Common myeloid progenitor, CD34-positive (primary cell): ENCODE data around the gene GRIK4.

ENCODE experiments used
- CTCF ChIA-PET: fragments of 350-600 bp; sonication (Branson Sonifier 250); formaldehyde crosslinking; loops from one replicate; lab custom pipeline; 2021; ENCODE audit warnings: antibody characterized with exemption; lab: Charles Lee
- POLR2A ChIA-PET: fragments of 350-600 bp; sonication (Branson Sonifier 250); formaldehyde crosslinking; loops from one replicate; lab custom pipeline; 2021; ENCODE audit warnings: antibody characterized with exemption; lab: Charles Lee
- DNase-seq, 3 donors: peaks; one replicate each; pipeline versions ENCODE4 v3.0.0 to v3.0.0-alpha.2; 2013
- H3K27ac ChIP-seq, 2 experiments: 1 replicate in 1 of 2; 2 replicates in 1 of 2; pipeline ENCODE4 v1.7.0; 2013; ENCODE audit warnings: inconsistent platforms in 2 of 2, low read length in 2 of 2, mild to moderate bottlenecking in 2 of 2, low read depth in 1 of 2, moderate library complexity in 1 of 2; ENCODE audit not compliant: severe bottlenecking in 2 of 2, insufficient read depth in 1 of 2, poor library complexity in 1 of 2
- H3K27me3 ChIP-seq, 5 experiments: replicated peaks in 2 of 5; 1 replicate in 3 of 5; 2 replicates in 2 of 5; pipeline versions ENCODE4 v1.6.1 to v1.7.0; 2013; ENCODE audit warnings: low read length in 4 of 5, mild to moderate bottlenecking in 2 of 5, moderate library complexity in 2 of 5, inconsistent platforms in 1 of 5; ENCODE audit not compliant: insufficient read depth in 5 of 5, control insufficient read depth in 4 of 5
- H3K36me3 ChIP-seq, 4 experiments: 1 replicate in 2 of 4; 2 replicates in 2 of 4; pipeline versions ENCODE4 v1.6.1 to v1.7.0; 2013; ENCODE audit warnings: low read length in 3 of 4, control low read depth in 1 of 4, mild to moderate bottlenecking in 1 of 4; ENCODE audit not compliant: control insufficient read depth in 4 of 4, insufficient read depth in 4 of 4
- H3K4me1 ChIP-seq, 4 experiments: 1 replicate in 3 of 4; 2 replicates in 1 of 4; pipeline versions ENCODE4 v1.6.1 to v1.7.1; 2013; ENCODE audit warnings: low read length in 3 of 4, mild to moderate bottlenecking in 3 of 4, control low read depth in 1 of 4, inconsistent platforms in 1 of 4, moderate library complexity in 1 of 4; ENCODE audit not compliant: control insufficient read depth in 4 of 4, insufficient read depth in 4 of 4; ENCODE audit errors: control extremely low read depth in 1 of 4
- H3K4me3 ChIP-seq, 7 experiments: 1 replicate in 4 of 7; 2 replicates in 3 of 7; pipeline versions ENCODE4 v1.5.1 to v1.7.0; 2013; ENCODE audit warnings: mild to moderate bottlenecking in 7 of 7, low read length in 6 of 7, moderate library complexity in 6 of 7, inconsistent platforms in 2 of 7, low read depth in 2 of 7, control low read depth in 1 of 7; ENCODE audit not compliant: insufficient read depth in 4 of 7, control insufficient read depth in 1 of 7; ENCODE audit errors: extremely low read depth in 1 of 7
- H3K9me3 ChIP-seq, 5 experiments: 1 replicate in 4 of 5; 2 replicates in 1 of 5; pipeline versions ENCODE4 v1.6.1 to v1.7.1; 2013; ENCODE audit warnings: low read length in 4 of 5, mild to moderate bottlenecking in 2 of 5, inconsistent platforms in 1 of 5, low read depth in 1 of 5, moderate library complexity in 1 of 5; ENCODE audit not compliant: control insufficient read depth in 4 of 5, insufficient read depth in 2 of 5; ENCODE audit errors: control extremely low read depth in 1 of 5
- WGBS: methylation state at CpG from one replicate; pipeline ENCODE4 v1.1.5; 2013; ENCODE audit not compliant: insufficient coverage; 5-methylcytosine and 5-hydroxymethylcytosine counted together

GRIK4 gene

DNA sequence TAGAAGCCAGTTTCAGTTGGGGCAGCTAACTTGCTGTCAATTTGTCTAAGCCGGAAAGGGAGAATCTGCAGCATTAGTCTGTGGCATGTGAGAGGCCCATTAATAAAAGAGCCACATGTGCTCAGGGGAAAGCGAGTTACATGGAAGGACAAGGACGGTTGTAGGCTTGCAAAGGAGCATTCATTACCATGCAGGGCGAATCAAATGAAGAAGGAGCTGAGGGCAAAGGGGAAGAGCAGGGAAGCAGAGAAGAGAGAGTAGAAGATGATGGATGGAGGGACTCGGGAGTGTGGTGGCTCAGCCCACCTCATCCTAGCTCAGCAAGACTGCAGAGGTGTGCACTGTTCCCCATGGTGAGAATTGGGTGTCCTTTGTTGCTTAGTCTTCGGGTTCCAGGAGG, 359.6 kb downstream of the GRIK4 start:
- ChIA-PET CTCF (no interaction called here), POLR2A (no interaction called here)
- Histone ChIP-seq H3K27me3 (peaks cover 0 to 58% (median 6%) of the 10 kb centered on the region in 5 experiments), H3K4me3 (no peak overlapping the region), H3K36me3 (no peaks in the 10 kb centered on the region), H3K27ac (no peak overlapping the region), H3K4me1 (no peaks in the 10 kb centered on the region), H3K9me3 (peaks cover 0 to 2% (median 0%) of the 10 kb centered on the region in 5 experiments)
- no peak for DNase-seq
- WGBS: 90% methylated on average over 4 of the region's 6 CpGs

DNA sequence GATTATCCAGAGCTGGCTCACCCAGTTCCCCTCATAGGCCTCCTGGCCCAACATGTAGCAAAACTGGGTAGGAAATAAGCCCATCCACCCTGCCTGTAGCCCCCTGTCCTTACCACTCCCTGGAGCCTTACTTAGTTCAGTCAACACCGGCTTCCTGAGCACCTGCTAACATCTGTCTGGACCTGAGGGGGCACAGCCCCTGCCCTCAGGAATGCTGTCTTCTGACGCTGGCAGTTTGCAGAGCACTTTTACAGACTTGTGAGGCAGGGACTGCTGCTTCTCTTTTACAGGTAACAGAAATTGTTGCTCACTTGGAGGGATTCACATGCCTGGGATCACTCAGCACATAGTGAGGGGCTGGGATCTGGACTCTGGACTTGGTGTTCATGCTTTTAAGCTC, 360.4 kb downstream of the GRIK4 start:
- POLR2A ChIA-PET: no interaction called here
- peaks cover 0 to 2% (median 0%) of the 10 kb centered on the region in 5 experiments for H3K9me3 ChIP-seq
- WGBS: 85% methylated on average over 2 of the region's 2 CpGs
- no peaks in the 10 kb centered on the region for H3K36me3 ChIP-seq
- no peak for DNase-seq
- CTCF ChIA-PET: no interaction called here
- H3K4me3 ChIP-seq: no peak overlapping the region
- H3K4me1 ChIP-seq: no peaks in the 10 kb centered on the region
- peaks cover 0 to 54% (median 6%) of the 10 kb centered on the region in 5 experiments for H3K27me3 ChIP-seq
- H3K27ac ChIP-seq: no peak overlapping the region

DNA sequence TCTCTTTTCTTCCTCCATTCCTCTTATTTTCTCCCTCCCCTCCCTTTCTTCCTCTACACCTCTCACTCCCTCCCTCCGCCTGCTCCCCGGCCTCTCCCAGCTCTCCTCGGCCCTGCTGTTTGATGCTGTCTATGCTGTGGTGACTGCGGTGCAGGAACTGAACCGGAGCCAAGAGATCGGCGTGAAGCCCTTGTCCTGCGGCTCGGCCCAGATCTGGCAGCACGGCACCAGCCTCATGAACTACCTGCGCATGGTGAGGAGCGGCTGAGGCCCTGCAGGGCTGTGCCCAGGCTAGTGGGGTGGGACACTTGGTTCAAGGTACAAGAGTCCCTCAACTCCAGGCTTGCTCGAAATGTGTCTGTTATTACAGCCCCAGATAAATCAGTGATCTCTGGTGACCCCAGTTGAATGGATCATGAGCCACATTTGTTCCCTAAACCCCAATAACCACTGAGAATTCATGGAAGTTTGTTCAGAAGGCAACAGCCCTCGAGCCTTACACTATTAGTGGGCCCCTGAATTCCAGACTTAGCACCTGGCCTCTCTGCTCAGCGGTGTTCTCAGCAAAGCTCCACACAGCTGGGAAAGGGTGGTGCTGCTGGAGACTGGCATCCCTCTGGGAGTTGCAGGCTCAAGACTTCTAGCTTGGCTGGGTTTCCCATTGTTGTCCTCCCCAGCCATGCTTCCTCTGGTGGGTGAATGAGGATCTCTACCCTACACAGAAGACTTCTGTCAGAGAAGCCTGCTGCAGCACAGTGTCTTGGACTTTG, 362.6 kb downstream of the GRIK4 start:
- H3K9me3 ChIP-seq: peaks cover 0 to 2% (median 0%) of the 10 kb centered on the region in 5 experiments
- no peak overlapping the region for H3K27ac ChIP-seq
- peaks cover 0 to 44% (median 4%) of the 10 kb centered on the region in 5 experiments for H3K27me3 ChIP-seq
- ChIA-PET CTCF (no interaction called here), POLR2A (no interaction called here)
- 96% methylated on average over 13 of the region's 15 CpGs for WGBS
- H3K4me3 ChIP-seq: no peak overlapping the region
- H3K36me3 ChIP-seq: no peaks in the 10 kb centered on the region
- DNase-seq: no peak
- H3K4me1 ChIP-seq: no peaks in the 10 kb centered on the region

DNA sequence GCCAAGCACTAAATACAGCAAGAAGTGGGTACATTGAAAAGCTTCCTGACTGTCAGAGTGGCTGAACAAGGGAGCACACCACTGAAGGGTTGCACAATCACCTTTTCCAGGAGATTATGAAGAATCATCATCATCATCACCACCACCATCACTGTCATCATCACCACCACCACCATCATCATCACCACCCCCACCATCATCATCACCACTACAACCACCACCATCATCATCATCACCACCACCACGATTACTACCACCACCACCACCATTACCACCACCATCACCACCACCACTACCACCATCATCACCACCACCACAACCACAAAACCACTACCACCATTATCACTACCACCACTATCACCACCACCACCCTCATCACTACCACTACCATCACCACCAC, 364.4 kb downstream of the GRIK4 start:
- H3K4me3 ChIP-seq: no peak overlapping the region
- 80% methylated on average over 1 of the region's 1 CpG for WGBS
- H3K27ac ChIP-seq: no peak overlapping the region
- H3K27me3 ChIP-seq: peaks cover 0 to 37% (median 2%) of the 10 kb centered on the region in 5 experiments
- peaks cover 0 to 2% (median 0%) of the 10 kb centered on the region in 5 experiments for H3K9me3 ChIP-seq
- CTCF ChIA-PET: no interaction called here
- H3K36me3 ChIP-seq: no peaks in the 10 kb centered on the region
- DNase-seq: no peak
- POLR2A ChIA-PET: no interaction called here
- H3K4me1 ChIP-seq: no peaks in the 10 kb centered on the region

DNA sequence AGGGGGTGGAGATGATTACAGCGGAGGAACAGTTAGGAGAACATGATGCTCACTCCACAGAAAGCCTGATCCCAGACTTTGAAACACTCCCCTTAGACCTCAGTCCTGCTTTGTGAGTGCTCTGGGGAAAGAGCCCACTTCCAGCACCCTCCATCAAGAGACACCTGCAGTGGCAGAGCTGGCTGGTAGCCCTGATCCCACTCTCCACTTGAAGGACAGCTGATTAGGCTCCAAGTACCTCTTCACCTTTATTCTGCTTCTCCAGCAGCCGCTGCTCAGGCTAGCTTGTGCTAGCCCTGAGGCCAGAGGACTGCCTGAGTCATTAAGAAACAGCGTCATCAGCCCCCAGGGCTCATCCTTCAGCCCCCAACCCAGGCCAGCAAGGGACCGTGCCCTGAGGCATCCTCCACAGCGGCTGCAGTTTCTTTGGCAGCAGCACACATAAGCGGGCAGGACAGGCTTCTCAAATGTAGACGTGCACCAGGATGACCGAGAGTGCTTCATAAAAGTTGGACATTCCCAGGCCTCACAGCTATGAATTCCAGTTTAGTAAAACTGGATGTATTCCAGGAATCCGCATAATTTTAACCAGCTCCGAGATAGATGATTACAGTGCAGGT, 366.3 kb downstream of the GRIK4 start:
- H3K4me1 ChIP-seq: no peaks in the 10 kb centered on the region
- H3K4me3 ChIP-seq: no peak overlapping the region
- H3K27me3 ChIP-seq: peaks cover 0 to 47% (median 11%) of the 10 kb centered on the region in 5 experiments
- H3K36me3 ChIP-seq: no peaks in the 10 kb centered on the region
- no peak overlapping the region for H3K27ac ChIP-seq
- WGBS: 93% methylated on average over 8 of the region's 10 CpGs
- H3K9me3 ChIP-seq: peaks cover 0 to 2% (median 0%) of the 10 kb centered on the region in 5 experiments
- ChIA-PET CTCF (no interaction called here), POLR2A (no interaction called here)
- no peak for DNase-seq

DNA sequence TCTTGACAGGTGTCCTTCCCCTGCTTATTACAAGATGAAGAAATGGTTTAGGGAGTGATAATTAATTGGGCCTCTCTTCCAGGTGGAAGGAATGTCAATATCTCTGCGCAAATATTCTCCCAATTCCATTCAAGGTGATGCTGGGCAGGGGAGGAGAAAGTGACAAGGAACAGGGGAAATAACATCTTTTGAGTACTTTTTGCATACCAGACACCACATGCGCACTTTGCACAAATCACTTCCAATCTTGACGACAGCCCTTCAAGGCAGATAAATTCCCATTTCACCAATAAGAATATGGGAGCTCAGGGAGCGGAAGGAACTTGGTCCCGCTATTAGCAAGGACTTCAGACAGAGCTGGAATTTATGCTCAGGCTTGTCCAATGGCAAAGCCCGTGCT, 367.2 kb downstream of the GRIK4 start:
- Histone ChIP-seq H3K4me3 (no peak overlapping the region), H3K27me3 (peaks cover 0 to 39% (median 11%) of the 10 kb centered on the region in 5 experiments), H3K9me3 (peaks cover 0 to 2% (median 0%) of the 10 kb centered on the region in 5 experiments), H3K27ac (no peak overlapping the region), H3K36me3 (no peaks in the 10 kb centered on the region), H3K4me1 (no peaks in the 10 kb centered on the region)
- no peak for DNase-seq
- WGBS: 100% methylated on average over 4 of the region's 6 CpGs
- ChIA-PET POLR2A (interaction anchor here (0.7 kb wide), 1 partner anchor 954 kb away, joined by 7 read pairs; no protein-coding TSS in a partner anchor), CTCF (no interaction called here)
